Measurements from ENCODE around the gene PHLPP1. TPM values are rescaled to one million over a fixed set of nuclear protein-coding genes. Genes with fewer than 3 reads are reported as not detected.
A peak's percentile ranks its signal among the peaks of the same experiment; 100 is the strongest.

The PHLPP1 gene
- total and polyA plus RNA-seq, 2 experiments from 2014 or later: 15.7 to 73.6 TPM

DNA sequence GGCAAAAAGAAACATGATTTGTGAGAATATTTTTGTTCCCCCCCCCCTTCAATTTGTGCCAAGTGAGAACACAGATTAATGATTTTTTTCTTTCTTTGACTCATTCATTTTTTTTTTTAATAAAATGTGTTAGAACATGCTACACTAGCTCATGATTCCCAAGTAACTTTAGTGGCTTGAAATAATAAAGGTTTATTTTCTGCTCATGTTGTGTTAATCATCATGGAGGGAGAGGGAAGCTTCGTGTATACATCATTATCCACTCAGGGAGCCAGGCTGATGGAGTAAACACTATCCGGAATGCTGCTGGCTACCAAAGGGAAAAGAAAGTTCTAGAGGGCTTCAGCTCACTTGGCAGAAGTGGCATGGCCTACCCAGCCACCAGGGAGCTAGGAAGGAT lies 40.6 kb downstream of the PHLPP1 start:
- Histone ChIP-seq H3K27me3 (ENCODE audit: insufficient read depth) (no peaks in the 10 kb centered on the region), H3K4me1 (ENCODE audit: insufficient read depth) (peaks cover 80% of the 10 kb centered on the region), H4K20me1 (replicated peaks; ENCODE audit: insufficient read depth) (no peaks in the 10 kb centered on the region), H2AFZ (no peak overlapping the region), H3K79me2 (replicated peaks; ENCODE audit: insufficient read depth) (peaks cover 88% of the 10 kb centered on the region), H3F3A (replicated peaks; ENCODE audit: low read depth) (no peaks in the 10 kb centered on the region), H3K27ac (ENCODE audit: low read depth) (peak overlapping the region; percentile 91), H3K4me3 (no peak overlapping the region), H3K4me2 (no peak overlapping the region), H3K9me2 (ENCODE audit: insufficient read depth) (no peaks in the 10 kb centered on the region), H3K36me3 (ENCODE audit: insufficient read depth) (no peaks in the 10 kb centered on the region)
- DNase-seq (ENCODE audit: low spot score): no peak
- Mint-ChIP-seq H3K36me3 (ENCODE audit: low read depth) (peaks cover 17% of the 10 kb centered on the region), H3K4me1 (peaks cover 93% of the 10 kb centered on the region), H3K27ac (peak overlapping the region; percentile 69), H3K27me3 (ENCODE audit: insufficient read depth, low read depth, poor library complexity) (peaks cover 5% of the 10 kb centered on the region), H3K4me3 (no peak overlapping the region; the same call in 2 of the 3 replicates), H3K9me3 (no peaks in the 10 kb centered on the region)
- ATAC-seq: no peak
- no peak for TF ChIP-seq POLR2AphosphoS5 (IDR thresholded peaks at IDR 0.05; ENCODE audit: low read depth)
- no peak for TF ChIP-seq NANOG (IDR thresholded peaks at IDR 0.05; ENCODE audit: borderline replicate concordance)
- TF ChIP-seq ZNF114 (CRISPR knock-in tag; IDR thresholded peaks at IDR 0.05): no peak
- no peak for TF ChIP-seq JUNB (IDR thresholded peaks at IDR 0.05; ENCODE audit: unreplicated experiment)
- TF ChIP-seq, protein P1, sequence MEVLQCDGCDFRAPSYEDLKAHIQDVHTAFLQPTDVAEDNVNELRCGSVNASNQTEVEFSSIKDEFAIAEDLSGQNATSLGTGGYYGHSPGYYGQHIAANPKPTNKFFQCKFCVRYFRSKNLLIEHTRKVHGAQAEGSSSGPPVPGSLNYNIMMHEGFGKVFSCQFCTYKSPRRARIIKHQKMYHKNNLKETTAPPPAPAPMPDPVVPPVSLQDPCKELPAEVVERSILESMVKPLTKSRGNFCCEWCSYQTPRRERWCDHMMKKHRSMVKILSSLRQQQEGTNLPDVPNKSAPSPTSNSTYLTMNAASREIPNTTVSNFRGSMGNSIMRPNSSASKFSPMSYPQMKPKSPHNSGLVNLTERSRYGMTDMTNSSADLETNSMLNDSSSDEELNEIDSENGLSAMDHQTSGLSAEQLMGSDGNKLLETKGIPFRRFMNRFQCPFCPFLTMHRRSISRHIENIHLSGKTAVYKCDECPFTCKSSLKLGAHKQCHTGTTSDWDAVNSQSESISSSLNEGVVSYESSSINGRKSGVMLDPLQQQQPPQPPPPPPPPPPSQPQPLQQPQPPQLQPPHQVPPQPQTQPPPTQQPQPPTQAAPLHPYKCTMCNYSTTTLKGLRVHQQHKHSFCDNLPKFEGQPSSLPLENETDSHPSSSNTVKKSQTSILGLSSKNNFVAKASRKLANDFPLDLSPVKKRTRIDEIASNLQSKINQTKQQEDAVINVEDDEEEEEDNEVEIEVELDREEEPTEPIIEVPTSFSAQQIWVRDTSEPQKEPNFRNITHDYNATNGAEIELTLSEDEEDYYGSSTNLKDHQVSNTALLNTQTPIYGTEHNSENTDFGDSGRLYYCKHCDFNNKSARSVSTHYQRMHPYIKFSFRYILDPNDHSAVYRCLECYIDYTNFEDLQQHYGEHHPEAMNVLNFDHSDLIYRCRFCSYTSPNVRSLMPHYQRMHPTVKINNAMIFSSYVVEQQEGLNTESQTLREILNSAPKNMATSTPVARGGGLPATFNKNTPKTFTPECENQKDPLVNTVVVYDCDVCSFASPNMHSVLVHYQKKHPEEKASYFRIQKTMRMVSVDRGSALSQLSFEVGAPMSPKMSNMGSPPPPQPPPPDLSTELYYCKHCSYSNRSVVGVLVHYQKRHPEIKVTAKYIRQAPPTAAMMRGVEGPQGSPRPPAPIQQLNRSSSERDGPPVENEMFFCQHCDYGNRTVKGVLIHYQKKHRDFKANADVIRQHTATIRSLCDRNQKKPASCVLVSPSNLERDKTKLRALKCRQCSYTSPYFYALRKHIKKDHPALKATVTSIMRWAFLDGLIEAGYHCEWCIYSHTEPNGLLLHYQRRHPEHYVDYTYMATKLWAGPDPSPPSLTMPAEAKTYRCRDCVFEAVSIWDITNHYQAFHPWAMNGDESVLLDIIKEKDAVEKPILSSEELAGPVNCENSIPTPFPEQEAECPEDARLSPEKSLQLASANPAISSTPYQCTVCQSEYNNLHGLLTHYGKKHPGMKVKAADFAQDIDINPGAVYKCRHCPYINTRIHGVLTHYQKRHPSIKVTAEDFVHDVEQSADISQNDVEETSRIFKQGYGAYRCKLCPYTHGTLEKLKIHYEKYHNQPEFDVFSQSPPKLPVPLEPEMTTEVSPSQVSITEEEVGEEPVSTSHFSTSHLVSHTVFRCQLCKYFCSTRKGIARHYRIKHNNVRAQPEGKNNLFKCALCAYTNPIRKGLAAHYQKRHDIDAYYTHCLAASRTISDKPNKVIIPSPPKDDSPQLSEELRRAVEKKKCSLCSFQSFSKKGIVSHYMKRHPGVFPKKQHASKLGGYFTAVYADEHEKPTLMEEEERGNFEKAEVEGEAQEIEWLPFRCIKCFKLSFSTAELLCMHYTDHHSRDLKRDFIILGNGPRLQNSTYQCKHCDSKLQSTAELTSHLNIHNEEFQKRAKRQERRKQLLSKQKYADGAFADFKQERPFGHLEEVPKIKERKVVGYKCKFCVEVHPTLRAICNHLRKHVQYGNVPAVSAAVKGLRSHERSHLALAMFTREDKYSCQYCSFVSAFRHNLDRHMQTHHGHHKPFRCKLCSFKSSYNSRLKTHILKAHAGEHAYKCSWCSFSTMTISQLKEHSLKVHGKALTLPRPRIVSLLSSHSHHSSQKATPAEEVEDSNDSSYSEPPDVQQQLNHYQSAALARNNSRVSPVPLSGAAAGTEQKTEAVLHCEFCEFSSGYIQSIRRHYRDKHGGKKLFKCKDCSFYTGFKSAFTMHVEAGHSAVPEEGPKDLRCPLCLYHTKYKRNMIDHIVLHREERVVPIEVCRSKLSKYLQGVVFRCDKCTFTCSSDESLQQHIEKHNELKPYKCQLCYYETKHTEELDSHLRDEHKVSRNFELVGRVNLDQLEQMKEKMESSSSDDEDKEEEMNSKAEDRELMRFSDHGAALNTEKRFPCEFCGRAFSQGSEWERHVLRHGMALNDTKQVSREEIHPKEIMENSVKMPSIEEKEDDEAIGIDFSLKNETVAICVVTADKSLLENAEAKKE (CRISPR knock-in tag; IDR thresholded peaks at IDR 0.05): no peak
- TF ChIP-seq, protein P2, sequence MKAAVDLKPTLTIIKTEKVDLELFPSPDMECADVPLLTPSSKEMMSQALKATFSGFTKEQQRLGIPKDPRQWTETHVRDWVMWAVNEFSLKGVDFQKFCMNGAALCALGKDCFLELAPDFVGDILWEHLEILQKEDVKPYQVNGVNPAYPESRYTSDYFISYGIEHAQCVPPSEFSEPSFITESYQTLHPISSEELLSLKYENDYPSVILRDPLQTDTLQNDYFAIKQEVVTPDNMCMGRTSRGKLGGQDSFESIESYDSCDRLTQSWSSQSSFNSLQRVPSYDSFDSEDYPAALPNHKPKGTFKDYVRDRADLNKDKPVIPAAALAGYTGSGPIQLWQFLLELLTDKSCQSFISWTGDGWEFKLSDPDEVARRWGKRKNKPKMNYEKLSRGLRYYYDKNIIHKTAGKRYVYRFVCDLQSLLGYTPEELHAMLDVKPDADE (IDR thresholded peaks at IDR 0.05): no peak
- TF ChIP-seq EZH2phosphoT487 (IDR thresholded peaks at IDR 0.05; ENCODE audit: unreplicated experiment): no peak
- no peak for TF ChIP-seq EZH2 (IDR thresholded peaks at IDR 0.05; ENCODE audit: low read depth, unreplicated experiment)
- TF ChIP-seq, protein P3, sequence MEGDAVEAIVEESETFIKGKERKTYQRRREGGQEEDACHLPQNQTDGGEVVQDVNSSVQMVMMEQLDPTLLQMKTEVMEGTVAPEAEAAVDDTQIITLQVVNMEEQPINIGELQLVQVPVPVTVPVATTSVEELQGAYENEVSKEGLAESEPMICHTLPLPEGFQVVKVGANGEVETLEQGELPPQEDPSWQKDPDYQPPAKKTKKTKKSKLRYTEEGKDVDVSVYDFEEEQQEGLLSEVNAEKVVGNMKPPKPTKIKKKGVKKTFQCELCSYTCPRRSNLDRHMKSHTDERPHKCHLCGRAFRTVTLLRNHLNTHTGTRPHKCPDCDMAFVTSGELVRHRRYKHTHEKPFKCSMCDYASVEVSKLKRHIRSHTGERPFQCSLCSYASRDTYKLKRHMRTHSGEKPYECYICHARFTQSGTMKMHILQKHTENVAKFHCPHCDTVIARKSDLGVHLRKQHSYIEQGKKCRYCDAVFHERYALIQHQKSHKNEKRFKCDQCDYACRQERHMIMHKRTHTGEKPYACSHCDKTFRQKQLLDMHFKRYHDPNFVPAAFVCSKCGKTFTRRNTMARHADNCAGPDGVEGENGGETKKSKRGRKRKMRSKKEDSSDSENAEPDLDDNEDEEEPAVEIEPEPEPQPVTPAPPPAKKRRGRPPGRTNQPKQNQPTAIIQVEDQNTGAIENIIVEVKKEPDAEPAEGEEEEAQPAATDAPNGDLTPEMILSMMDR (conservative IDR thresholded peaks at IDR 0.05; ENCODE audit: low read depth in 2 of 2): no peak
- no peak for TF ChIP-seq CREB1 (CRISPR knock-in tag; IDR thresholded peaks at IDR 0.05; ENCODE audit: low read depth)
- no peak for TF ChIP-seq STAT1 (IDR thresholded peaks at IDR 0.05; ENCODE audit: unreplicated experiment)
- TF ChIP-seq, protein P4, sequence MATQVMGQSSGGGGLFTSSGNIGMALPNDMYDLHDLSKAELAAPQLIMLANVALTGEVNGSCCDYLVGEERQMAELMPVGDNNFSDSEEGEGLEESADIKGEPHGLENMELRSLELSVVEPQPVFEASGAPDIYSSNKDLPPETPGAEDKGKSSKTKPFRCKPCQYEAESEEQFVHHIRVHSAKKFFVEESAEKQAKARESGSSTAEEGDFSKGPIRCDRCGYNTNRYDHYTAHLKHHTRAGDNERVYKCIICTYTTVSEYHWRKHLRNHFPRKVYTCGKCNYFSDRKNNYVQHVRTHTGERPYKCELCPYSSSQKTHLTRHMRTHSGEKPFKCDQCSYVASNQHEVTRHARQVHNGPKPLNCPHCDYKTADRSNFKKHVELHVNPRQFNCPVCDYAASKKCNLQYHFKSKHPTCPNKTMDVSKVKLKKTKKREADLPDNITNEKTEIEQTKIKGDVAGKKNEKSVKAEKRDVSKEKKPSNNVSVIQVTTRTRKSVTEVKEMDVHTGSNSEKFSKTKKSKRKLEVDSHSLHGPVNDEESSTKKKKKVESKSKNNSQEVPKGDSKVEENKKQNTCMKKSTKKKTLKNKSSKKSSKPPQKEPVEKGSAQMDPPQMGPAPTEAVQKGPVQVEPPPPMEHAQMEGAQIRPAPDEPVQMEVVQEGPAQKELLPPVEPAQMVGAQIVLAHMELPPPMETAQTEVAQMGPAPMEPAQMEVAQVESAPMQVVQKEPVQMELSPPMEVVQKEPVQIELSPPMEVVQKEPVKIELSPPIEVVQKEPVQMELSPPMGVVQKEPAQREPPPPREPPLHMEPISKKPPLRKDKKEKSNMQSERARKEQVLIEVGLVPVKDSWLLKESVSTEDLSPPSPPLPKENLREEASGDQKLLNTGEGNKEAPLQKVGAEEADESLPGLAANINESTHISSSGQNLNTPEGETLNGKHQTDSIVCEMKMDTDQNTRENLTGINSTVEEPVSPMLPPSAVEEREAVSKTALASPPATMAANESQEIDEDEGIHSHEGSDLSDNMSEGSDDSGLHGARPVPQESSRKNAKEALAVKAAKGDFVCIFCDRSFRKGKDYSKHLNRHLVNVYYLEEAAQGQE (IDR thresholded peaks at IDR 0.05; ENCODE audit: unreplicated experiment): no peak
- TF ChIP-seq ZNF331 (CRISPR knock-in tag; IDR thresholded peaks at IDR 0.05; ENCODE audit: low read depth): no peak
